Left cardiac atrium (tissue), 4 donors: ENCODE data around the gene C5orf24. TPM values are rescaled to one million over a fixed set of nuclear protein-coding genes. Genes with fewer than 3 reads are reported as not detected.
A peak's percentile ranks its signal among the peaks of the same experiment; 100 is the strongest.
"Not testable (repeated sequence)": the region's sequence is repeated elsewhere in the genome, so short reads cannot be mapped to it uniquely, and the experiment has no call there.

Experiments used
- ATAC-seq, 2 donors: fragments of 200-7000 bp; cut with Tn5 transposase; one replicate each; pipeline ENCODE4 v1.9.1; 2020; ENCODE audit warnings: mild to moderate bottlenecking in 2 of 2, moderate library complexity in 2 of 2
- DNase-seq: peaks from one replicate; pipeline ENCODE4 v3.0.0-alpha.2; 2020
- intact Hi-C, 2 donors: fragments of 100-400 bp; cut with DNase I; formaldehyde crosslinking; loops; one replicate each; pipeline versions ENCODE4 v1.14.1 to v1.15.1; 2022 to 2023
- total RNA-seq, 2 donors: library from RNA; stranded (reverse); fragmentation: NEBNext Ultra II Directional; extraction: Animal tissue kit (Norgen Biotek cat#: 25700); gene quantifications; one replicate each; pipeline ENCODE4 v1.2.1, GENCODE V29; 2021
- donor health status: DM: no; HTN: yes; CAD: no.
- donor health status: DM: no; HTN: yes; CAD: no; lungs with severe emphysema.
- donor health status: DM: yes; HTN: yes; CAD: no.
- donor health status: Dilated cardiomyopathy.

The C5orf24 gene
- total RNA-seq, 2 donors from 2014 or later = 27.9 to 31.1 TPM

DNA sequence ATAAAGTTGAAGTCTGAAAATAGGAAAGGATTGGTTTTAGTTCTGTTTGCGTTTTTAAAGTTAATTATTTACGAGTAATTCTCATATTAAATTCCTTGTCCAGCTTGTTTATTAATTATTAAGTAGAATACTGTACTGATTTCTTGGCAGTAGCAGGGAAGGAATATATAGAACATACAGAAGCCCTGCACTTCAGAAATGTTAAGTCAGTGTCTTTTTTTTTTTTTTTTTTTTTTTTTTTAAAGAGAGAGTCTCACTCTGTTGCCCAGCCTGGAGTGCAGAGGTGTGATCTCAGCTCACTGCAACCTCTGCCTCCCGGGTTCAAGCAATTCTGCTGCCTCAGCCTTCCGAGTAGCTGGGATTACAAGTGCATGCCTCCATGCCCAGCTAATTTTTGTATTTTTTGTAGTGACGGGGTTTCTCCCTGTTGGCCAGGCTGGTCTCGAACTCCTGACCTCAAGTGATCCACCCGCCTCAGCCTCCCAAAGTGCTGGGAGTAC, 3.7 kb downstream of the C5orf24 start:
- intact Hi-C loops, ATAC-seq, DNase-seq: not testable (repeated sequence)

DNA sequence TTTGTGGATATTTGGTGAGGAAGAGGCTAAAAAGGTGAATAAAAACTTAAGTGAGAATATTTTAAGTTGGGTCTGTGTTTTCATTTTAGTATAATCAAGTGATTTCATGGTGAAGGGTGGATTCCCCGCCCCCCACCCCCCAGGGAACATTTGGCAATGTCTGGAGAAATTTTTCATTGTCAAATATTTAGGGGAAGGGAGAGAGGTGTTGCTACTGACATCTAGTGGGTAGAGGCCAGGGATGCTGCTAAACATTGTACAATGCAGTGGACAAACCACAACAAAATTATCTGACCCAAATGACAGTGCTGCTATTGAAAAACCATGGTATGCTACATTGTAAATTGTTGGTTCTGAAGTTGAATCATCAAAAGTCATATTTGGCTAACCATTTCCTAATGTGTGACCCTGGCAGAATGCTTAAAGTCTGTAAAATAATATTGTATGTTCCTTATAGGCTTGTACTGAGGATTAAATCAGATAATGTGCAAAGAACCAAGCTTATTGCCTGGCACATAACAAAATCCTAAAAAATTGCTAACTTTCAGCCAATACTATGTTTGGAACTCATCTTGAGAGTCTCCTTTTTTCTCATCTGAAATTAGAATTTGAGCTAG, 5.6 kb downstream of the C5orf24 start:
- ATAC-seq (peak in 1 of 2 donors; percentile 50), DNase-seq (no peak)
- intact Hi-C loops = no loop called here

DNA sequence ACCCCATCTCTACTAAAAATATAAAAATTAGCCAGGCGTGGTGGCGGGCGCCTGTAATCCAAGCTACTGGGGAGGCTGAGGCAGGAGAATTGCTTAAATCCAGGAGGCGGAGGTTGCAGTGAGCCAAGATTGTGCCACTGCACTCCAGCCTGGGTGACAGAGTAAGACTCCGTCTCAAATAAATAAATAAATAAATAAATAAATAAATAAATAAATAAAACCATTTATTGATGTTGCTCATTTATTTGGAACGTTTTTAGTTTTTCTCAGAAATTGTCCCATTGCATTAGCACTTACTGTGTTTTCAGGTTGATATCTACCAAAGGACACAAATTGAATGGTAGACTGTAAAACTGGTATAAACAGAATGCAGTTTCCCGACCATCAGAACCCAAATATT, 10.7 kb downstream of the C5orf24 start:
- ATAC-seq, intact Hi-C loops, DNase-seq: not testable (repeated sequence)

DNA sequence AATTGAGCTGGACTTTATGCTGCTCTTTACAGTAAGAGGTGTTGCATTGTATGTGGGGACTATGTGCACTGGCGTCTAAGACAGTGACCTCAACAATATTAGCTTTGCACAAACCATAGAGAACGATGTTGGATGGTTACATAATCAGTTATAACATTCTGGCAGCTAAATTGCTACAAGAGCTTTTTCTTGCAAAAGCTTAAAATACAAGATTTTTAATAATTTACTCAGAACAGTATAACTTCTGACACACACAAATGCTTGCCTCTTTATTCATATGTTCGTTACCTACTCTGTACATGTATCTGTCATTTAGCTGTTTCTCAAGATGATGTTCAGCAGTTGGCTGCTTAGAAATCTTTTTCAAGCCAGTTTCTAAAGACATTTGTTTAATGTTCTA, 11.6 kb downstream of the C5orf24 start:
- ATAC-seq = no peak
- intact Hi-C loops = no loop called here

DNA sequence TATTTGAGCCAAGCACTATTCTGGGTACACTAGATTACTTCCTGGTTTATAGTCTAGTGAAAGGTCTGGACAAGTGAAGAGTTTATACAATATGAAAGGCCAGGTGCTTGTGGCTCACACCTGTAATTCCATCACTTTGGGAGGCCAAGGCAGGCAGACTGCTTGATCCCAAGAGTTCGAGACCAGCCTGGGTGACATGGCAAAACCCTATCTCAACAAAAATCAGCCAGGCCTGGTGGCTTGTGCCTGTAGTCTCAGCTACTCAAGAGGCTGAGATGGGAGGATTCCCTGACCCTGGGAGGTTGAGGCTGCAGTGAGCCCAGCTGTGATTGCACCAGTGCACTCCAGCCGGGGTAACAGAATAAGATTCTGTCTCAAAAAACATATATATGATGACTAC, 18.9 kb downstream of the C5orf24 start:
- DNase-seq (no peak), ATAC-seq (no peak)
- intact Hi-C loops = no loop called here

More for the DNA sequence above, 11.6 kb downstream of the C5orf24 start:
- no peak for DNase-seq

DNA sequence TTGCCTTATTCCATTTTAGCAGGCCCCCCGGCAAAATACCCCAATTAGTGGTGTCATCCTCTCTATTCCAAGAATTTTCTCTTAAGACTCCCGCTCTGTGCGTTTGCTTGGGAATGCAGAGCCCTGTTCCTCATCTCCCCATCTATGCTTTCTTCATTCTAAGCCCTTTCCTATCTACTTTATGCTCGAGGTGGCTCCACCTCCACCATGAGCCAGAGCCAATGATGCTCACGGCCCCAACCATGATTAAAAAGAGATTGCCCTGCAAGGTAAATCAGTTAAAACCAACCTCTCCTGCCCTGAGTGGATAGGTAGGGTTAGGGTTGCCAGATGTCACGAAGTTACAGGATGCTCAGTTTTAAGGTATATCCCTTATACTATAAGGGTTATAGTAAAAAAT, 27.7 kb downstream of the C5orf24 start:
- intact Hi-C loops = no loop called here
- DNase-seq (no peak), ATAC-seq (no peak)

DNA sequence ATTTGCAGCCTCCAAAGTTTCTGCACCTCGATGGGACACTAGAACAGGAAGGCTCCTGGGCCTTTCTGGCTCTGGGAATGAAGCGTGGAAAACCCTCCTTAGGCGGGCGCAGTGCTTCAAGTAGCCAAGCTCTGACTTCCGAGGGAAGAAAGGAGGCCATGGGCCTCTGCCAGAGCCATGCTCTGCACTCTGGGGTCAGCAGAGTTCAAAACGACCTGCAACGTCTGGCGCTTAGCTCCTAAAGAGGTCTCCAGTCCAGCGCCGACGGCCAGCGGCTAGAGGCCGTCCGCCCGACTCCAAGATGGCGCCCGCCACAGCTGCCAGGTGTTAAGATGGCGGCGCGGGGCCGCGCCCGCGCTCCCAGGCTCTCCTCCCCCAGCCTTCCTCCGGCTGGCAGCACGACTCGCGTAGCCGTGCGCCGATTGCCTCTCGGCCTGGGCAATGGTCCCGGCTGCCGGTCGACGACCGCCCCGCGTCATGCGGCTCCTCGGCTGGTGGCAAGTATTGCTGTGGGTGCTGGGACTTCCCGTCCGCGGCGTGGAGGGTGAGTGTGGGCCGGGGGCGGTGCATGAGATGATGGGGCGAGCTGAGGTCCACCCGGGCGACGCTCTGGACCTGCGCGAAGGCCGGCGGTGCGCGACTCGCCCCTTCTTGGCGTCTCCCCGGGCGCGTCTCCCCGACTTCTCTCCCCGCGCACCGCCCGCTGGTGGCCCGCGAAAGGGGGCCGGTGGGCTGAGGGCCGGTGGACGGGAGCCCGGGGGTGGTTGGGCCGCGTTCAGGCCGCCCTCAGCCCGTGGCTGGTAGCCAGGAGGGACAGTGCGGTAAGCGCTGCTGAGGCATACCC, 28.4 kb downstream of the C5orf24 start, which contains the start of gene TXNDC15:
Gene TXNDC15 (plus strand): TSS at position 385 of the 844 bp plus-strand sequence. CDS start 57 bp downstream, at position 442.
- ATAC-seq (peak; percentile 96 to 98), DNase-seq (peak; percentile 92)
- intact Hi-C loops = loop anchor here in 1 of 2 donors (2.0 kb wide), 1 partner anchor 31 kb away; the partner anchor contains the start of gene PCBD2

DNA sequence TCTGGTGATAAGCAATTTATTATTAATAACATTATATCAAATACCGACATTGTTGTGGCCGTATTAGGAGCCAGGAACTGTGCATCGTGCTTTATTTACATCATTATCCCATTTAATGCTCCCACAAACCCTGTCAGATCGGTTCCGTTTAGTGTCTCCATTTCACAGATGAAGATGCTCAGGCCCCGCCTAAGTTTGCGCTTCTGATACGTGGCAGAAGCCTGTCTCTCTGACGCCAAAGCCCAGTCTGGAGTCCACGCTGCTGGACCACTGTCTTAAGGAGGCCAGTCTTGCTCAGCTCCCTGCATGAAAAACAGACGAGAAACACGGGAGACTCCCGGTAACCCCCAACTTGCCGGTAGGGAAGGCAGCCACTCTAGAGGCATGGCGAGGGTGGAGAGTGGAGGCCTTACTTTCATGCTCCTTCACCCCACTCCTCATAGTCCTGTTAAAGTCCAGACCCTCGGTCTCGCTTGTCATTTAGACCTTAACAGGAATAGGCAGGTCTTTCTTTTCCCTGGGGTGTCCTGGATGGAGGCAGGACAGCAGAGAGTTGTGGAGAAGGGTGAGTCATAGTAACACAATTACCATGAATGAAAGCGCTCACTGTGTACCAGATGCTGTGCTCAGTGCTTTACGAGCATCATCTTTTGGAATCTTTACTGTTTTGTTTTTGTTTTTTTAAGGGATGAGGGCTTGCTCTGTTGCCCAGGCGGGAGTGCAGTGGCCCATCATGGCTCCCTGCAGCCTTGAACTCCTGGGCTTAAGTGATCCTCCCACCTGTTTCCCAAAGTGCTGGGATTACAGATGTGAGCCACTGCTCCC, 29.3 kb downstream of the C5orf24 start:
- peak; percentile 76 for DNase-seq
- peak; percentile 66 to 88 for ATAC-seq
- intact Hi-C loops = loop anchor here in 1 of 2 donors (2.0 kb wide), 1 partner anchor 30 kb away; the partner anchor contains the start of gene PCBD2

DNA sequence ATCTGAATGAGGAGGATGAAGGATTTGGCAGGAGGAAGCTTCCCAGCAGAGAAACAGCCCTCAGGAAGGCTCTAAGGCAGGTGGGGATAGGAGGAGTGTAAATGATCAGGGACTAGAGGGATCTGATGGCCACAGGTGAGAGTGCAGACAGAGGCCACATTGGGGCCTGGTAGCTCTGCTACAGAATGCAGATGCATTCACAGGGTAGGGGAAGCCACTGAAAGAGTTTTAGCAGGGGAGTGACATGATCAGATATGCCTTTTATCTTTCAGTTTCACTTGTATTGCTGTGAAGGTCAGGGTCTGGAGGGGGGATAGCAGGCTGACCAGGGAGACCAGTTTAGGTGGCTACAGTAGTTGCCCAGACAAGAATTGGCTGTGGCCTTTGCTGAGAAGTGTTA, 31.4 kb downstream of the C5orf24 start:
- intact Hi-C loops = no loop called here
- ATAC-seq = no peak
- no peak for DNase-seq

DNA sequence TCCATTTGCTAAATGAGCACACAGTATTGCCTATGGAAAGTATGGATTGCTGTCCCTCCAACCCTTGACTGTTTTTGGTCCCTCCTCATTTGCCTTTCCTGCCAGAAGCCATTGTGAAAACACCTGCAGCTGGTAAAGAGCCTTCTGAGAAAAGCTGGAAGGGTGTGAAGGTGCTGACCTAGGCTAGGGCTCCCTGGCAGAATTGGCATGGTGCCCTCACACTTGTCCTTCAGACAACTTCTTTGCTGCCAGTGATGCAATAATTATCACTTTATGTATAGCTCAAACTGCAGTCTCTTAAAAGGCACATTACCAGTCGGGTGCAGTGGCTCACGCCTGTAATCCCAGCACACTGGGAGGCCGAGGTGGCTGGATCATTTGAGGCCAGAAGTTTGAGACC, 32.6 kb downstream of the C5orf24 start:
- DNase-seq = no peak
- intact Hi-C loops = no loop called here
- ATAC-seq = no peak

DNA sequence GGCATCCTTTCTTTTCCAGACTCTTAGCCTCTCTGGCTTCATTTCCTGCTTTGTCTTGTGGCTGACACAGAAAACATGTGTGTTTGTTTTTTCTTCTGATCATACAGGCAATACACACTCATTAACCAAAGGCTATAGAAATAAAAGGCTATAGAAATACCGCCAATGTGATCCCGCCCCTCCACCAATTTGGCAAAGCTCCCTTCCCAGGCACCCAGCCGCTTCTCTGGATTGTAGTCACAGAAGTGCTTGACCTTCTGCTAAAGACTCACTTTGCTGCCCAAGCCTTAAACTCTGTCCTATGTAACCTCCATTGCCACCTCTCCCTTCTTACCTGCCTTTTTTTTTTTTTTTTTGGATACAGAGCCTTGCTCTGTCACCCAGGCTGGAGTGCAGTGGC, 33.7 kb downstream of the C5orf24 start:
- no peak for DNase-seq
- no peak for ATAC-seq
- intact Hi-C loops = no loop called here

DNA sequence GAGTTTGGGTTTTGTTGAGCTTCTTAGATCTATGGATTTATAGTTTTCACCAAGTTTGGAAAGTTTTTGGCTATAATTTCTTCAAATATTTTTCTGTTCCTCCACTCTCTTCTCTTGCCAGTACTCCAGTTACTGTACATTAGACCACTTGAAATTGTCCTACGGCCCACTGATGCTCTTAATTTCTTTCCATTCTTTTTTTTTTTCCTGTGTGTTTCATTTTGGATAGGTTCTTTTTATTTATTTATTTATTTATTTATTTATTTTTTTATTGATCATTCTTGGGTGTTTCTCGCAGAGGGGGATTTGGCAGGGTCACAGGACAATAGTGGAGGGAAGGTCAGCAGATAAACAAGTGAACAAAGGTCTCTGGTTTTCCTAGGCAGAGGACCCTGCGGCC, 35.2 kb downstream of the C5orf24 start:
- ATAC-seq, intact Hi-C loops, DNase-seq: not testable (repeated sequence)

DNA sequence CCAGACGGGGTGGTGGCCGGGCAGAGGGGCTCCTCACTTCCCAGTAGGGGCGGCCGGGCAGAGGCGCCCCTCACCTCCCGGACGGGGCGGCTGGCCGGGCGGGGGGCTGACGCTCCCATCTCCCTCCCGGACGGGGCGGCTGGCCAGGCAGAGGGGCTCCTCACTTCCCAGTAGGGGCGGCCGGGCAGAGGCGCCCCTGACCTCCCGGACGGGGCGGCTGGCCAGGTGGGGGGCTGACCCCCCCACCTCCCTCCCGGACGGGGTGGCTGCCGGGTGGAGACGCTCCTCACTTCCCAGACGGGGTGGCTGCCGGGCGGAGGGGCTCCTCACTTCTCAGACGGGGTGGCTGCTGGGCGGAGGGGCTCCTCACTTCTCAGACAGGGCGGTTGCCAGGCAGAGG, 35.9 kb downstream of the C5orf24 start:
- DNase-seq, ATAC-seq, intact Hi-C loops: not testable (repeated sequence)

DNA sequence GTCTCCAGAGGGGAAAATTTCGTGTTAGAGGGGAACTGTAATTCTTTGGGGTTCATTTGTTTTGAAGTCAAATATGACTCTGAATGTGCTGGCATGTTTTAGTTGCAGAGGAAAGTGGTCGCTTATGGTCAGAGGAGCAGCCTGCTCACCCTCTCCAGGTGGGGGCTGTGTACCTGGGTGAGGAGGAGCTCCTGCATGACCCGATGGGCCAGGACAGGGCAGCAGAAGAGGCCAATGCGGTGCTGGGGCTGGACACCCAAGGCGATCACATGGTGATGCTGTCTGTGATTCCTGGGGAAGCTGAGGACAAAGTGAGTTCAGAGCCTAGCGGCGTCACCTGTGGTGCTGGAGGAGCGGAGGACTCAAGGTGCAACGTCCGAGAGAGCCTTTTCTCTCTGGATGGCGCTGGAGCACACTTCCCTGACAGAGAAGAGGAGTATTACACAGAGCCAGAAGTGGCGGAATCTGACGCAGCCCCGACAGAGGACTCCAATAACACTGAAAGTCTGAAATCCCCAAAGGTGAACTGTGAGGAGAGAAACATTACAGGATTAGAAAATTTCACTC, 41.9 kb downstream of the C5orf24 start:
- intact Hi-C loops = no loop called here
- DNase-seq (no peak), ATAC-seq (no peak)

DNA sequence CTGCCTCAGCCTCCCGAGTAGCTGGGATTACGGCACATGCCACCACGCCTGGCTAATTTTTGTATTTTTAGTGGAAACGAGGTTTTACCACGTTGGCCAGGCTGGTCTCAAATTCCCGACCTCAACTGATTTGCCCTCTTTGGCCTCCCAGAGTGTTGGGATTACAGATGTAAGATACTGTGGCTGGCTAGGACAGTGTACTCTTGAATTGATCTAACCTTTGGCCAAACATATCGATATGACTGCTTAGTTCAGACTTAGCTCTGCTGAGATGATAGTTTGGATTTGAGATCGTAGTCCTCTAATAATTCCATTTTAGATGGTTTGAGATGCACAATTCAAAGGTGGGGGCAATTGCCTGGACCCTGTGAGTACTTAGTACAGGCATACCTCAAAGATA, 43.6 kb downstream of the C5orf24 start:
- ATAC-seq (no peak), DNase-seq (no peak)
- intact Hi-C loops = no loop called here

DNA sequence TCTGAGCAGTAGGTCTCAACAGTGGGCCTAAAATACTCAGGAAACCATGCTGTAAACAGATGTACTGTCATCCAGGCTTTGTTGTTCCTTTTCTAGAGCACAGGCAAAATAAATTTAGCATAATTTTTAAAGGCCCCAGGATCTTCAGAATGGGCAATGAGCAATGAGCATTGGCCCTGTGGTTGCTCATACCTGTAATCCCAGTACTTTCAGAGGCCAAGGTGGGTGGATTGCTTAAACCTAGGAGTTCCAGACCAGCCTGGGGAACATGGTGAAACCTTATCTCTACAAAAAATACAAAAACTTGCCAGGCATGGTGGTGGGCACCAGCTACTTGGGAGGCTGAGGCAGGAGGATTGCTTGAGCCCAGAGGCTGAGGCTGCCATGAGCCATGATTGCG, 45.7 kb downstream of the C5orf24 start:
- intact Hi-C loops = no loop called here
- ATAC-seq = no peak
- no peak for DNase-seq

DNA sequence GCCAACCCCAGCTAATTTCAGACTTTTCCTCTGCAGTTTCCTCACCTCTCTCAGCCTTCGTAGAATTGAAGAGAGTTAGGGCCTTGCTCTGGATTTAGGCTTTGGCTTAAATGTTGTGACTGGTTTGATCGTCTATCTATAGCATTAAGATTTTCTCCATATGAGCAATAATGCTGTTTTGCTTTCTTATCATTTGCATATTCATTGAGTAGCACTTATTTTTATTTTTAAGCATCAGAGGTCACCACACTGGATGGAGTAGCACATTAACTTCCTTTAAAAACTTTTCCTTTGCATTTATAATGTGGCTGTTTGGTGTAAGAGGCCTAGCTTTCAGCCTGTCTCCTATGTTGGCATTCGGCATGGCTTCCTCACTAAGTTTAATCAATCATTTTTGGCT, 46.5 kb downstream of the C5orf24 start:
- ATAC-seq (no peak), DNase-seq (no peak)
- intact Hi-C loops = no loop called here

DNA sequence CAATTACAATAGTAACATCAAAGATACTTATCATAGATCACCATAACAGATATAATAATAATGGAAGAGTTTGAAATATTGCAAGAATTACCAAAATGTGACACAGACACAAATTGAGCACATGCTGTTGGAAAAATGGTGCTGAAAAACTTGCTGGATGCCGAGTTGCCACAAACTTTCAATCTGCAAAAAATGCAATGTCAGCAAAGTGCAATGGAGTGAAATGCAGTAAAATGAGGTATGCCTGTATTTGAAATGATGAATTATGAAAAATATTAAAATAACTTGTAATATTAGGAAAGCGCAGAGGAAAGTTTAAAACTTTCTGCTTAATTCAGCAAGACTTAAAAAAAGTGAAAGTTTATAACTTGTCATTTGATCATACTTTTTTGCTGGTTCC, 47.2 kb downstream of the C5orf24 start:
- ATAC-seq = no peak
- intact Hi-C loops = no loop called here
- DNase-seq = no peak
